Fibroblast of lung (primary cell): ENCODE results near the gene PALM.

ENCODE experiments used
- EZH2 ChIP-seq: IDR thresholded peaks from 2 replicates; pipeline ENCODE4 v1.5.1; 2012; ENCODE audit warnings: low read length, control low read depth, mild to moderate bottlenecking; ENCODE audit errors: missing control alignments
- TF ChIP-seq, protein P1 (sequence below), 2 donors: IDR thresholded peaks in 1 of 2; conservative IDR thresholded peaks in 1 of 2; 1 replicate in 1 of 2; 2 replicates in 1 of 2; pipeline ENCODE4 v1.5.1; 2011 to 2012; ENCODE audit warnings: low read length in 2 of 2, control low read depth in 1 of 2, inconsistent platforms in 1 of 2, low read depth in 1 of 2, mild to moderate bottlenecking in 1 of 2

DNA sequence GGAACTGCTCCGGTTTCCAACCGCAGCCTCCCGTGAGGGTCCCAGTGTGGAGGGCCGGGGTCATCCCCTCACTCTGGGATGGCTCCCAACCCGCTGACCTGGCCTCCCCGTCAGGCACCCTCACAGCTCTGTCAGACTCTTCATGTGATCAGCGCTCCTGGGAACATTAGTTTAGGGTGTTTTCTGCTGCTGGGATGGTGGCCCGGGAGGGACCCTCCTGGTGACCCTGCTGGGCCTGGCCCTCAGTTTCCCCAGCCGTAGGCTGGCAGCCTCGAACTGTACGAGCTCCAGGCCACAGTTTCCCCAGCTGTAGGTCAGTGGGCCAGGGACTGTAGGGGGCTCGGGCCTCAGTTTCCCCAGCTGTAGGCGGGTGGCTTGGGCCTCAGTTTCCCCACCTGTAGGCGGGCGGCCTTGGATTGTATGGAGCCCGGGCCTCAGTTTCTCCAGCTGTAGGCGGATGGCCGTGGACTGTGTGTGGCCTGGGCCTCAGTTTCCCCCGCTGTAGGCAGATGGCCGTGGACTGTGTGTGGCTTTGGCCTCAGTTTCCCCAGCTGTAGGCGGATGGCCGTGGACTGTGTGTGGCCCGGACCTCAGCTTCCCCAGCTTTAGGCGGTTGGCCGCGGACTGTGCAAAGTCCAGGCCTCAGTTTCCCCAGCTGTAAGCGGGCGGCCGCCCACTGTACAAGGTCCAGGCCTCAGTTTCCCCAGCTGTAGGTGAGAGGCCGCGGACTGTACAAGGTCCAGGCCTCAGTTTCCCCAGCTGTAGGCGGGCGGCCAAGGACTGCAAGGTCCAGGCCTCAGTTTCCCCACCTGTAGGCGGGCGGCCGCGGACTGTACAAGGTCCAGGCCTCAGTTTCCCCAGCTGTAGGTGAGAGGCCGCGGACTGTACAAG, 87.2 kb downstream of the PALM start:
- TF ChIP-seq, protein P1, sequence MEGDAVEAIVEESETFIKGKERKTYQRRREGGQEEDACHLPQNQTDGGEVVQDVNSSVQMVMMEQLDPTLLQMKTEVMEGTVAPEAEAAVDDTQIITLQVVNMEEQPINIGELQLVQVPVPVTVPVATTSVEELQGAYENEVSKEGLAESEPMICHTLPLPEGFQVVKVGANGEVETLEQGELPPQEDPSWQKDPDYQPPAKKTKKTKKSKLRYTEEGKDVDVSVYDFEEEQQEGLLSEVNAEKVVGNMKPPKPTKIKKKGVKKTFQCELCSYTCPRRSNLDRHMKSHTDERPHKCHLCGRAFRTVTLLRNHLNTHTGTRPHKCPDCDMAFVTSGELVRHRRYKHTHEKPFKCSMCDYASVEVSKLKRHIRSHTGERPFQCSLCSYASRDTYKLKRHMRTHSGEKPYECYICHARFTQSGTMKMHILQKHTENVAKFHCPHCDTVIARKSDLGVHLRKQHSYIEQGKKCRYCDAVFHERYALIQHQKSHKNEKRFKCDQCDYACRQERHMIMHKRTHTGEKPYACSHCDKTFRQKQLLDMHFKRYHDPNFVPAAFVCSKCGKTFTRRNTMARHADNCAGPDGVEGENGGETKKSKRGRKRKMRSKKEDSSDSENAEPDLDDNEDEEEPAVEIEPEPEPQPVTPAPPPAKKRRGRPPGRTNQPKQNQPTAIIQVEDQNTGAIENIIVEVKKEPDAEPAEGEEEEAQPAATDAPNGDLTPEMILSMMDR (conservative IDR thresholded peaks at IDR 0.05 in 1 of 2, IDR thresholded peaks at IDR 0.05 in 1 of 2; ENCODE audit: low read depth in 1 of 2, low read length in 2 of 2): no peak
- no peak for TF ChIP-seq EZH2
